H1 (cell line): Measurements from ENCODE around the gene EXT2. TPM values are rescaled to one million over a fixed set of nuclear protein-coding genes. Genes with fewer than 3 reads are reported as not detected.

Experiments used
- CEBPB ChIP-seq: IDR thresholded peaks from 2 replicates; pipeline ENCODE4 v1.6.1; 2012; ENCODE audit warnings: low read depth, low read length
- CHD7 ChIP-seq: fragments of 300-600 bp; sonication (generic); IDR thresholded peaks from 2 replicates; pipeline ENCODE4 v1.7.1; 2012; ENCODE audit warnings: low read length, moderate library complexity, mild to moderate bottlenecking, inconsistent platforms; ENCODE audit not compliant: insufficient replicate concordance
- E2F6 ChIP-seq: IDR thresholded peaks from 2 replicates; pipeline ENCODE4 v1.6.1; 2012; ENCODE audit warnings: inconsistent platforms
- HDAC6 ChIP-seq: IDR thresholded peaks from one replicate; pipeline ENCODE4 v1.7.1; 2012; ENCODE audit warnings: low read depth, mild to moderate bottlenecking, inconsistent platforms, low read length, moderate library complexity
- JUN ChIP-seq: IDR thresholded peaks from 2 replicates; pipeline ENCODE4 v1.6.1; 2011; ENCODE audit warnings: low read depth, mild to moderate bottlenecking, improper control_type of control experiment, low read length
- KDM1A ChIP-seq: fragments of 200-600, 300-600 bp; sonication (generic); IDR thresholded peaks from 2 replicates; pipeline ENCODE4 v1.7.1; 2016; ENCODE audit warnings: mild to moderate bottlenecking, low read length, borderline replicate concordance
- KDM4A ChIP-seq: IDR thresholded peaks from one replicate; pipeline ENCODE4 v1.7.1; 2012; ENCODE audit warnings: low read depth, mild to moderate bottlenecking, moderate library complexity, low read length, inconsistent platforms; ENCODE audit not compliant: severe bottlenecking
- POLR2AphosphoS5 ChIP-seq: IDR thresholded peaks from 2 replicates; pipeline ENCODE4 v1.6.1; 2011; ENCODE audit warnings: low read depth, low read length
- SAP30 ChIP-seq: fragments of 300-600 bp; sonication (generic); IDR thresholded peaks from 2 replicates; pipeline ENCODE4 v1.7.1; 2012; ENCODE audit warnings: low read length, moderate library complexity, mild to moderate bottlenecking, inconsistent platforms; ENCODE audit not compliant: insufficient read depth, insufficient replicate concordance
- SRF ChIP-seq: IDR thresholded peaks from 2 replicates; pipeline ENCODE4 v1.6.1; 2011; ENCODE audit warnings: mild to moderate bottlenecking, low read depth, low read length, moderate library complexity
- SUZ12 ChIP-seq: fragments of 200-600 bp; sonication (generic); IDR thresholded peaks from 2 replicates; pipeline ENCODE4 v1.6.1; 2012; ENCODE audit warnings: mild to moderate bottlenecking, inconsistent platforms, low read length, moderate library complexity, mixed read lengths
- TBP ChIP-seq: IDR thresholded peaks from 2 replicates; pipeline ENCODE4 v1.6.1; 2011; ENCODE audit warnings: low read depth, low read length, improper control_type of control experiment
- polyA plus RNA-seq, 7 experiments: library from polyadenylated mRNA; depleted of rRNA in 3 of 7; stranded (reverse) in 5 of 7; unstranded in 2 of 7; fragments of >200 nt in 5 of 7; fragments of 200-250 nt in 2 of 7; gene quantifications; 1 replicate in 5 of 7; 2 replicates in 1 of 7; 4 replicates in 1 of 7; pipeline versions ENCODE4 v1.2.1 to v1.2.3, GENCODE V29; 2011 to 2013; ENCODE audit warnings: missing spikeins in 2 of 7, mixed read lengths in 2 of 7
- total RNA-seq: library from RNA; stranded (reverse); fragmentation: NEBNext Ultra II Directional; extraction: Animal tissue kit (Norgen Biotek cat#: 25700); gene quantifications from 2 replicates; pipeline ENCODE4 v1.2.1, GENCODE V29; 2021

Gene EXT2
- total and polyA plus RNA-seq, 2 of the 8 experiments (the other 6 are each of a cell fraction or from before 2014, with no cell fraction given), result 29.8 to 42.8 TPM

GRCh38 chr11:44205352-44205751, 109.9 kb downstream of the EXT2 start (continued):
- TF ChIP-seq CHD7 (no peak), SRF (no peak), CEBPB (no peak), KDM4A (no peak), JUN (no peak), SAP30 (no peak), POLR2AphosphoS5 (no peak), KDM1A (no peak), SUZ12 (no peak), HDAC6 (no peak), E2F6 (no peak), TBP (no peak)
